SK-N-SH (cell line): Measurements from ENCODE around the gene CHMP6. TPM values are rescaled to one million over a fixed set of nuclear protein-coding genes. Genes with fewer than 3 reads are reported as not detected.

Experiments
- CTCF ChIA-PET: fragments of 300-600, 350-600 bp; formaldehyde crosslinking; extraction: SDS; loops from one replicate; lab custom pipeline; 2021; lab: Yijun Ruan, JAX
- POLR2A ChIA-PET: fragments of 350-600 bp; sonication (Branson Sonifier 250); formaldehyde crosslinking; extraction: SDS; loops from one replicate; lab custom pipeline; 2020; ENCODE audit warnings: antibody characterized with exemption, inconsistent platforms; lab: Yijun Ruan, JAX
- DNase-seq: peaks from one replicate; pipeline ENCODE4 v3.0.0; 2012
- H2AFZ ChIP-seq: fragments of 200-600 bp; sonication (generic); 2 replicates; pipeline ENCODE4 v1.8.1; 2016; ENCODE audit warnings: antibody characterized with exemption, mild to moderate bottlenecking, low read depth
- H3F3A ChIP-seq: fragments of 200-600 bp; sonication (generic); replicated peaks from 2 replicates; pipeline ENCODE3; 2016; ENCODE audit warnings: antibody characterized with exemption, mild to moderate bottlenecking; ENCODE audit not compliant: insufficient read depth
- H3K27ac ChIP-seq, 2 experiments: fragments of 200-500 bp in 1 of 2; fragments of 200-600 bp in 1 of 2; sonication (Bioruptor generic) in 1 of 2; sonication (generic), shearing (Covaris generic) in 1 of 2; 2 replicates each; pipeline versions ENCODE4 v1.5.1 to v1.6.1; 2014 to 2016; ENCODE audit warnings: low read depth in 2 of 2, inconsistent platforms in 1 of 2, low read length in 1 of 2, mild to moderate bottlenecking in 1 of 2, mixed read lengths in 1 of 2
- H3K27me3 ChIP-seq: fragments of 200-600 bp; sonication (generic), shearing (Covaris generic); 2 replicates; pipeline ENCODE4 v1.6.1; 2016; ENCODE audit warnings: mixed run types; ENCODE audit not compliant: insufficient read depth
- H3K36me3 ChIP-seq, 2 experiments: fragments of 200-500 bp in 1 of 2; fragments of 200-600 bp in 1 of 2; sonication (Bioruptor generic) in 1 of 2; sonication (generic) in 1 of 2; replicated peaks in 1 of 2; 2 replicates each; pipeline versions ENCODE3 to v1.5.1; 2014 to 2016; ENCODE audit warnings: low read length in 1 of 2, mild to moderate bottlenecking in 1 of 2; ENCODE audit not compliant: insufficient read depth in 2 of 2, control insufficient read depth in 1 of 2
- H3K4me1 ChIP-seq, 2 experiments: fragments of 200-500 bp in 1 of 2; fragments of 200-600 bp in 1 of 2; sonication (Bioruptor generic) in 1 of 2; sonication (generic), shearing (Covaris generic) in 1 of 2; 2 replicates each; pipeline versions ENCODE4 v1.5.1 to v1.6.1; 2014 to 2016; ENCODE audit warnings: low read depth in 1 of 2, low read length in 1 of 2, mixed run types in 1 of 2; ENCODE audit not compliant: insufficient read depth in 2 of 2, control insufficient read depth in 1 of 2
- H3K4me2 ChIP-seq: fragments of 200-600 bp; sonication (generic), shearing (Covaris generic); 2 replicates; pipeline ENCODE4 v1.6.1; 2017; ENCODE audit warnings: mixed run types
- H3K4me3 ChIP-seq, 2 experiments: fragments of 200-500 bp in 1 of 2; fragments of 200-600 bp in 1 of 2; sonication (Bioruptor generic) in 1 of 2; sonication (generic), shearing (Covaris generic) in 1 of 2; 2 replicates each; pipeline versions ENCODE4 v1.5.1 to v1.8.1; 2014 to 2016; ENCODE audit warnings: low read depth in 2 of 2, inconsistent platforms in 1 of 2, low read length in 1 of 2, mild to moderate bottlenecking in 1 of 2, mixed read lengths in 1 of 2, moderate library complexity in 1 of 2
- H3K79me2 ChIP-seq: fragments of 200-600 bp; sonication (generic); 2 replicates; pipeline ENCODE4 v1.8.1; 2017; ENCODE audit warnings: mild to moderate bottlenecking; ENCODE audit not compliant: insufficient read depth
- H3K9ac ChIP-seq: fragments of 200-600 bp; sonication (generic); 2 replicates; pipeline ENCODE4 v1.6.1; 2017; ENCODE audit warnings: mixed run types
- H3K9me2 ChIP-seq: fragments of 200-600 bp; sonication (generic); 2 replicates; pipeline ENCODE4 v1.6.1; 2017; ENCODE audit warnings: mixed run types
- H3K9me3 ChIP-seq: fragments of 200-600 bp; sonication (generic); 2 replicates; pipeline ENCODE4 v1.6.1; 2017; ENCODE audit warnings: mixed run types, mild to moderate bottlenecking, moderate library complexity
- H4K20me1 ChIP-seq: fragments of 200-600 bp; sonication (generic); 2 replicates; pipeline ENCODE4 v1.6.1; 2017; ENCODE audit warnings: mild to moderate bottlenecking, mixed run types; ENCODE audit not compliant: insufficient read depth
- CHD2 ChIP-seq: fragments of 150-350 bp; IDR thresholded peaks from 2 replicates; pipeline ENCODE4 v1.6.1; 2018; ENCODE audit warnings: low read length; ENCODE audit not compliant: partially characterized antibody
- FOXJ3 ChIP-seq: sonication (generic); formaldehyde crosslinking; IDR thresholded peaks from 2 replicates; pipeline ENCODE4 v1.5.1; 2020; ENCODE audit warnings: mild to moderate bottlenecking, missing genetic modification reagents
- POLR2AphosphoS5 ChIP-seq: IDR thresholded peaks from 2 replicates; pipeline ENCODE4 v1.6.1; 2012; ENCODE audit warnings: low read depth, low read length
- RAD21 ChIP-seq: IDR thresholded peaks from 2 replicates; pipeline ENCODE4 v1.6.1; 2012; ENCODE audit warnings: mild to moderate bottlenecking, low read length
- RFX5 ChIP-seq: IDR thresholded peaks from 2 replicates; pipeline ENCODE4 v1.6.1; 2012; ENCODE audit warnings: mild to moderate bottlenecking, improper control_type of control experiment, low read length
- RXRA ChIP-seq: IDR thresholded peaks from 2 replicates; pipeline ENCODE4 v1.4.0; 2012; ENCODE audit warnings: low read depth, mild to moderate bottlenecking, borderline replicate concordance
- SIN3A ChIP-seq: IDR thresholded peaks from 2 replicates; pipeline ENCODE4 v1.6.1; 2012; ENCODE audit warnings: low read depth, mild to moderate bottlenecking, low read length, moderate library complexity, borderline replicate concordance
- TAF1 ChIP-seq: IDR thresholded peaks from 2 replicates; pipeline ENCODE4 v1.6.1; 2012; ENCODE audit warnings: low read depth, mild to moderate bottlenecking, low read length, moderate library complexity, borderline replicate concordance
- YY1 ChIP-seq: IDR thresholded peaks from 2 replicates; pipeline ENCODE4 v1.4.0; 2012; ENCODE audit warnings: low read depth, mild to moderate bottlenecking
- WGBS: methylation state at CpG from one replicate; pipeline ENCODE4 v1.1.6; 2017; ENCODE audit warnings: low lambda C conversion rate; 5-methylcytosine and 5-hydroxymethylcytosine counted together
- polyA plus RNA-seq, 3 experiments: library from polyadenylated mRNA; depleted of rRNA; stranded (reverse); fragments of >200 nt; gene quantifications; 2 replicates each; pipeline ENCODE4 v1.2.3, GENCODE V29; 2012
- TF ChIP-seq, protein P1 (sequence below): IDR thresholded peaks from 2 replicates; pipeline ENCODE4 v1.4.0; 2012; ENCODE audit warnings: low read depth, borderline replicate concordance
- TF ChIP-seq, protein P2 (sequence below): IDR thresholded peaks from 2 replicates; pipeline ENCODE4 v1.6.1; 2012; ENCODE audit warnings: mild to moderate bottlenecking, low read depth, low read length, moderate library complexity
- TF ChIP-seq, protein P3 (sequence below): fragments of 200-600 bp; sonication (generic); IDR thresholded peaks from 2 replicates; pipeline ENCODE4 v1.6.1; 2017; ENCODE audit warnings: antibody characterized with exemption, mild to moderate bottlenecking, moderate library complexity
- TF ChIP-seq, protein P4 (sequence below): fragments of 150-350 bp; IDR thresholded peaks from 2 replicates; pipeline ENCODE4 v1.6.1; 2016; ENCODE audit warnings: mild to moderate bottlenecking, low read depth, low read length

CHMP6 gene
- polyA plus RNA-seq, 1 of the 3 experiments (the other 2 are of a cell fraction) = 44.1 TPM

DNA sequence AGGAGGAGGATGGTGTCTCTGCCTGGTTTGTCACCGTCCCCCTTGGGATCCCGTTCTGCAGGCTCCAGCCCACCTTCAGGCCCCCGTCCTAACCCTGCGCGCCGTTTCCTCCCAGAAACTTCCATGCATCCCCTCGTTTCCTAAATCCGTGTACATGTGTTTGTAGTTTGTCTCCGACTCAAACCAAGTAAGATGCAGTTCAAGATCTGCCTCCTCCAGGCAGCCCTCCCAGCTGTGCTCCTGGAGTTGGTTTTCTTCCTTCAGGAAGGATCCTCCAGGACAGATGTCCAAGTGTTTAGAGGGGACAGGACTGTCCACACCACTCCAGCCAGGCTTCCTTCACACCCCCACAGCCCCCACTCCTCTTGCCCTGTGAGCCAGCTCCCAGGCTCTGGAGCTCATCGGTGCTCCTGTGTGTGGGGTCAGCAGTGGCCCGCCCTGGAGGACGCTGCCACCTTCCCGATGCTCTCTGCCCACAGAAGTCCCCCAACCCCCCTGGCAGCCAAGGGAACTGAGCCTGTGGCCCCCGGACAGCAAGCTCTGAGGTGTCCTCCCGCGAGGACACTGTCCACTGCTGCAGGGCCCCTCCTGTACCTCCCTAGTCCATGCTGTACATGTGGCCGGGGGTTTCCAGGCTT is 54.6 kb downstream of the CHMP6 start:
- Histone ChIP-seq H3F3A (no peaks in the 10 kb centered on the region), H3K9ac (no peak overlapping the region), H3K36me3 (no peaks in the 10 kb centered on the region), H3K9me3 (no peaks in the 10 kb centered on the region), H3K27me3 (no peaks in the 10 kb centered on the region), H3K27ac (no peak overlapping the region), H3K4me2 (no peak overlapping the region; the same call in 1 of the 2 replicates), H3K4me3 (no peak overlapping the region), H3K4me1 (peaks cover 13 to 58% of the 10 kb centered on the region in 2 experiments; a peak in 3 of 4 replicates), H3K79me2 (peaks cover 33% of the 10 kb centered on the region; the same call in 1 of the 2 replicates), H3K9me2 (no peaks in the 10 kb centered on the region), H4K20me1 (peaks cover 52% of the 10 kb centered on the region), H2AFZ (no peak overlapping the region)
- ChIA-PET POLR2A (interaction anchor here (1.0 kb wide), 1 partner anchor 8 kb away, joined by 5 read pairs; no protein-coding TSS in a partner anchor), CTCF (interaction anchor here (0.9 to 12.5 kb wide), 8 partner anchors 8 to 152 kb away, joined by 3 to 96 read pairs (median 5); no protein-coding TSS in a partner anchor)
- TF ChIP-seq, protein P1, sequence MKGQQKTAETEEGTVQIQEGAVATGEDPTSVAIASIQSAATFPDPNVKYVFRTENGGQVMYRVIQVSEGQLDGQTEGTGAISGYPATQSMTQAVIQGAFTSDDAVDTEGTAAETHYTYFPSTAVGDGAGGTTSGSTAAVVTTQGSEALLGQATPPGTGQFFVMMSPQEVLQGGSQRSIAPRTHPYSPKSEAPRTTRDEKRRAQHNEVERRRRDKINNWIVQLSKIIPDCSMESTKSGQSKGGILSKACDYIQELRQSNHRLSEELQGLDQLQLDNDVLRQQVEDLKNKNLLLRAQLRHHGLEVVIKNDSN = no peak
- TF ChIP-seq FOXJ3 (CRISPR knock-in tag) = no peak
- TF ChIP-seq RFX5 = no peak
- TF ChIP-seq, protein P2, sequence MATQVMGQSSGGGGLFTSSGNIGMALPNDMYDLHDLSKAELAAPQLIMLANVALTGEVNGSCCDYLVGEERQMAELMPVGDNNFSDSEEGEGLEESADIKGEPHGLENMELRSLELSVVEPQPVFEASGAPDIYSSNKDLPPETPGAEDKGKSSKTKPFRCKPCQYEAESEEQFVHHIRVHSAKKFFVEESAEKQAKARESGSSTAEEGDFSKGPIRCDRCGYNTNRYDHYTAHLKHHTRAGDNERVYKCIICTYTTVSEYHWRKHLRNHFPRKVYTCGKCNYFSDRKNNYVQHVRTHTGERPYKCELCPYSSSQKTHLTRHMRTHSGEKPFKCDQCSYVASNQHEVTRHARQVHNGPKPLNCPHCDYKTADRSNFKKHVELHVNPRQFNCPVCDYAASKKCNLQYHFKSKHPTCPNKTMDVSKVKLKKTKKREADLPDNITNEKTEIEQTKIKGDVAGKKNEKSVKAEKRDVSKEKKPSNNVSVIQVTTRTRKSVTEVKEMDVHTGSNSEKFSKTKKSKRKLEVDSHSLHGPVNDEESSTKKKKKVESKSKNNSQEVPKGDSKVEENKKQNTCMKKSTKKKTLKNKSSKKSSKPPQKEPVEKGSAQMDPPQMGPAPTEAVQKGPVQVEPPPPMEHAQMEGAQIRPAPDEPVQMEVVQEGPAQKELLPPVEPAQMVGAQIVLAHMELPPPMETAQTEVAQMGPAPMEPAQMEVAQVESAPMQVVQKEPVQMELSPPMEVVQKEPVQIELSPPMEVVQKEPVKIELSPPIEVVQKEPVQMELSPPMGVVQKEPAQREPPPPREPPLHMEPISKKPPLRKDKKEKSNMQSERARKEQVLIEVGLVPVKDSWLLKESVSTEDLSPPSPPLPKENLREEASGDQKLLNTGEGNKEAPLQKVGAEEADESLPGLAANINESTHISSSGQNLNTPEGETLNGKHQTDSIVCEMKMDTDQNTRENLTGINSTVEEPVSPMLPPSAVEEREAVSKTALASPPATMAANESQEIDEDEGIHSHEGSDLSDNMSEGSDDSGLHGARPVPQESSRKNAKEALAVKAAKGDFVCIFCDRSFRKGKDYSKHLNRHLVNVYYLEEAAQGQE = no peak
- TF ChIP-seq YY1 = no peak
- no peak for TF ChIP-seq CHD2
- TF ChIP-seq, protein P3, sequence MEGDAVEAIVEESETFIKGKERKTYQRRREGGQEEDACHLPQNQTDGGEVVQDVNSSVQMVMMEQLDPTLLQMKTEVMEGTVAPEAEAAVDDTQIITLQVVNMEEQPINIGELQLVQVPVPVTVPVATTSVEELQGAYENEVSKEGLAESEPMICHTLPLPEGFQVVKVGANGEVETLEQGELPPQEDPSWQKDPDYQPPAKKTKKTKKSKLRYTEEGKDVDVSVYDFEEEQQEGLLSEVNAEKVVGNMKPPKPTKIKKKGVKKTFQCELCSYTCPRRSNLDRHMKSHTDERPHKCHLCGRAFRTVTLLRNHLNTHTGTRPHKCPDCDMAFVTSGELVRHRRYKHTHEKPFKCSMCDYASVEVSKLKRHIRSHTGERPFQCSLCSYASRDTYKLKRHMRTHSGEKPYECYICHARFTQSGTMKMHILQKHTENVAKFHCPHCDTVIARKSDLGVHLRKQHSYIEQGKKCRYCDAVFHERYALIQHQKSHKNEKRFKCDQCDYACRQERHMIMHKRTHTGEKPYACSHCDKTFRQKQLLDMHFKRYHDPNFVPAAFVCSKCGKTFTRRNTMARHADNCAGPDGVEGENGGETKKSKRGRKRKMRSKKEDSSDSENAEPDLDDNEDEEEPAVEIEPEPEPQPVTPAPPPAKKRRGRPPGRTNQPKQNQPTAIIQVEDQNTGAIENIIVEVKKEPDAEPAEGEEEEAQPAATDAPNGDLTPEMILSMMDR = no peak
- no peak for TF ChIP-seq SIN3A
- no peak for TF ChIP-seq RAD21
- TF ChIP-seq TAF1 = no peak
- TF ChIP-seq RXRA = no peak
- TF ChIP-seq, protein P4, sequence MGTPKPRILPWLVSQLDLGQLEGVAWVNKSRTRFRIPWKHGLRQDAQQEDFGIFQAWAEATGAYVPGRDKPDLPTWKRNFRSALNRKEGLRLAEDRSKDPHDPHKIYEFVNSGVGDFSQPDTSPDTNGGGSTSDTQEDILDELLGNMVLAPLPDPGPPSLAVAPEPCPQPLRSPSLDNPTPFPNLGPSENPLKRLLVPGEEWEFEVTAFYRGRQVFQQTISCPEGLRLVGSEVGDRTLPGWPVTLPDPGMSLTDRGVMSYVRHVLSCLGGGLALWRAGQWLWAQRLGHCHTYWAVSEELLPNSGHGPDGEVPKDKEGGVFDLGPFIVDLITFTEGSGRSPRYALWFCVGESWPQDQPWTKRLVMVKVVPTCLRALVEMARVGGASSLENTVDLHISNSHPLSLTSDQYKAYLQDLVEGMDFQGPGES = no peak
- TF ChIP-seq POLR2AphosphoS5 = no peak
- DNase-seq = no peak
- WGBS = 92% methylated on average over 17 of the region's 17 CpGs
